Measurements from ENCODE around the gene ZNF468. TPM values are rescaled to one million over a fixed set of nuclear protein-coding genes. Genes with fewer than 3 reads are reported as not detected.
"Not testable (repeated sequence)": the region's sequence is repeated elsewhere in the genome, so short reads cannot be mapped to it uniquely, and the experiment has no call there.

The ZNF468 gene
- total RNA-seq, 1 donor from 2014 or later, result 19.8 TPM

DNA sequence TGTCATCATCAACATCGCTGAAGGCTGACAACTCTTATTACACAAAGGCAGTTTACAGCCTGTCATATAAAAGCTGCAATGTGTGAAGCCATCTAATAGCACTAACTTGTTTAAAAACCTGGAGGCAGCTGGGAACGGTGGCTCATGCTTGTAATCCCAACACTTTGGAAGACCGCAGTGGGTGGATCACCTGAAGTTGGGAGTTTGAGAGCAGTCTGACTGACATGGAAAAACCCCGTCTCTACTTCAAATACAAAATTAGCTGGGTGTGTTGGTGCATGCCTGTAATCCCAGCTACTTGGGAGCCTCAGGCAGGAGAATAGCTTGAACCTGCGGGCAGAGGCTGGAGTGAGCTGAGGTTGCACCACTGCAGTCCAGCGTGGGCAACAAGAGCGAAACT, 27.6 kb downstream of the ZNF468 start:
- DNase-seq (ENCODE audit: low read depth, low spot score), result not testable (repeated sequence)

DNA sequence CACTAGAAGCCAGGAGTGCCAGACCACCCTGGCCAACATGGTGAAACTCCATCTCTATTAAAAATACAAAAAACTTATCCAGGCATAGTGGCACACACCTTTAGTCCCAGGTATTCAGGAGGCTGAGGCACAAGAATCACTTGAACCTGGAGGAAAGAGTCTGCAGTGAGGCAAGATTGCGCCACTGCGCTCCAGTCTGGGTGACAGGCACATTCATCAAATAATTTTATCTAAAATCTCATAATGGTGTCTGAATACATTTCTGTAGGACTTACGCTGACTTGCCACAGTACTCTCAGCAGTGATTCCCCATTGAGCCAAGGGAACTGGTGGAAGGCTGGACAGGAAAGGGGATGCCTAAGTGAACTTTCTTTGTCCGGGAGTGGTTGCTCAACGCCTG, 31.7 kb downstream of the ZNF468 start:
- no peak for DNase-seq (ENCODE audit: low read depth, low spot score)

- DNase-seq (ENCODE audit: low read depth, low spot score), result no peak
Observed at GRCh38 chr19:52823676-52824075, 33.7 kb downstream of the ZNF468 start.

GRCh38 chr19:52821204-52821960, 36.0 kb downstream of the ZNF468 start, which contains the start of gene ZNF28:
Gene ZNF28 (minus strand): TSS chr19:52821633. CDS start chr19:52817958, 3,675 bp downstream.
- not testable (repeated sequence) for DNase-seq (ENCODE audit: low read depth, low spot score)

DNA sequence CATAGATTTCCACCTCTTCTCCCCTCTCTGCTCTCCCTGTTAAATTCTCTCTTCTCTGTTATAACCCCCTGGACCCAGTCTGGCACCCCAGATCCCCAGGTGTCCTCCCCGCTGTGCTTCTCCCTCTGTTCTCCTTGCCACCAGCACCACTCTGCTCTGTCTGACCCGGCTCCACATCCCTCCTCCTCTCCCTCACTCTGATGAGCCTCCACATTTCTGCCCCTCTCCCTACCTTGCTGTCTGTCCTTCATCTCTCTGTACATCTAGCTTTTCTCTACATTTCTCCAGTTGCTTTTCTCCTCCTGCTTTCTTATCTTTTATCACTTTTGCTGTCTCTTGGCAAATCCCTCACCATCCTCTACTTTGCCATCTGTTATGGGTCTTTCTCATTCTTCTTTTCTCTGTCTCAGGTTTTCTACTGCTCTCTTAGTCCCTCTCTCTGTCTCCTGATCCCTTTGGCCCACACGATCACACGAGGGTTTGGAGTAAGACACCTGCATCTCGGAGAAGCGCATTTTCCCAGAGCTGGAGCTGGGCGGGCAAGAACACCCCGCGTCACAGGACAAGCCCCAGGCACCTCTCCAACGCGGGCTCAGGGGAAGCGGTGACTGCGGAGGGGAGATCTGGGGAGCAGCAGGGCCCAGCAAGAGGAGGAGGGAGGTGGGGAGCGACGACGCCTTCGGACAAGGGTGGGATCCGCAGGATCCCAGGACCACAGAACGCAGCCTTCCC, 36.8 kb downstream of the ZNF468 start:
- not testable (repeated sequence) for DNase-seq (ENCODE audit: low read depth, low spot score)

DNA sequence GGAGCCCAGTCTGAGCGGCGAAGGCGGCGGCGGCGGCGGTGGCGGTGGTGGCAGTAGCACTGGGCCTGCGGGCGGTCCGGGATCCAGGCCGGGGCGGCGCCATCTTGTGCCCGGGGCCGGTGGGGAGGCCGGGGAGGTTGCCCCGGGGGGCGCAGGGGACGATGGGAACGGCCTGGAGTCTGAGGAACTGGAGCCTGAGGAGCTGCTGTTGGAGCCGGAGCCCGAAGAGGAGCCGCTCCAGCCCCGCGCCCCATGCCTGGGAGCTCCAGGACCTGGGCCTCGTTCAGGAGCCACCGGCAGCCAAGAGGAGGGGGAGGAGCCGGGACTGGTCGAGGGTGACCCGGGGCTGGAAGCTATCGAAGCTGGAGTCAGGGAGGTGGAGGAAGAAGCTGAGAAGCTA, 47.6 kb downstream of the ZNF468 start:
- DNase-seq (ENCODE audit: low read depth, low spot score), result no peak

GRCh38 chr19:52799950-52800640, 57.3 kb downstream of the ZNF468 start:
- DNase-seq (ENCODE audit: low read depth, low spot score), result not testable (repeated sequence)

DNA sequence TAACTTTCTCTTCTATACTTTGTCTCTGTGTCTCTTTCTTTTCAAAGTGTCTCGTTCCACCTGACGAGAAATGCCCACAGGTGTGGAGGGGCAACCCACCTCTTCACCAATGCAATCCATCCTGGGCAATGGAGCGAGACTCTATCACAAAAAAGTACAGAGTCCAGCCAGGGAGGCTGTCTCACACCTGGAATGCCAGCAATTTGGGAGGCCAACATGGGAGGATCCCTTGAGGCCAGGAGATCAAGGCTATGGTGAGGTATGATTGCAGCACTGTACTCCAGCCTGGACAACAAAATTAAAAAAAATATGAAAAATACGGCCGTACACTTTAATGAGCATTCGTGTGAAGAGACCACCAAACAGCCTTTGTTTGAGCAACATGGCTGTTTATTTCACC, 68.0 kb downstream of the ZNF468 start:
- DNase-seq (ENCODE audit: low read depth, low spot score), result no peak

Other genes with a start within 250 kb of the ZNF468 start
- 34.4 and 52.9 TPM in 2 replicates for gene ZNF83, start 219.3 kb downstream of the ZNF468 start, total RNA-seq
- gene ZNF611, start 122.6 kb downstream of the ZNF468 start, total RNA-seq, result 8.7 and 11.1 TPM in 2 replicates
- 3.7 and 6.3 TPM in 2 replicates for gene ZNF600, start 70.8 kb downstream of the ZNF468 start, total RNA-seq
- gene ZNF28, start 36.0 kb downstream of the ZNF468 start, total RNA-seq, result 16.9 and 28.0 TPM in 2 replicates
- 7.5 and 9.1 TPM in 2 replicates for gene ZNF320, start 40.0 kb upstream of the ZNF468 start, total RNA-seq
- 5.1 and 9.1 TPM in 2 replicates for gene ZNF888, start 65.8 kb upstream of the ZNF468 start, total RNA-seq
- gene ZNF816, start 105.3 kb upstream of the ZNF468 start, total RNA-seq, result 6.2 and 11.6 TPM in 2 replicates
- not detected in 2 replicates for gene ERVV-1, start 156.3 kb upstream of the ZNF468 start, total RNA-seq
- gene ERVV-2, start 187.1 kb upstream of the ZNF468 start, total RNA-seq, result not detected in 2 replicates
- 15.1 and 21.7 TPM in 2 replicates for gene ZNF160, start 245.8 kb upstream of the ZNF468 start, total RNA-seq